Endometrial microvascular endothelial cells (primary cell): ENCODE data around the gene CUL4B. TPM values are rescaled to one million over a fixed set of nuclear protein-coding genes. Genes with fewer than 3 reads are reported as not detected.
"Not testable (repeated sequence)": the region's sequence is repeated elsewhere in the genome, so short reads cannot be mapped to it uniquely, and the experiment has no call there.

ENCODE experiments used
- in situ Hi-C: cut with HindIII; loops from 2 replicates; pipeline ENCODE4 v1.10.0; 2017; ENCODE audit warnings: low sequenced_read_pairs, low pct_unique_long_range_greater_than_20kb; ENCODE audit errors: inconsistent ontology term
- total RNA-seq: library from RNA; depleted of rRNA; stranded (reverse); fragments of >200 nt; gene quantifications from one replicate; pipeline ENCODE4 v1.2.3, GENCODE V29; 2015; ENCODE audit errors: inconsistent ontology term

The CUL4B gene
- total RNA-seq, 1 donor from 2014 or later = 134 TPM

DNA sequence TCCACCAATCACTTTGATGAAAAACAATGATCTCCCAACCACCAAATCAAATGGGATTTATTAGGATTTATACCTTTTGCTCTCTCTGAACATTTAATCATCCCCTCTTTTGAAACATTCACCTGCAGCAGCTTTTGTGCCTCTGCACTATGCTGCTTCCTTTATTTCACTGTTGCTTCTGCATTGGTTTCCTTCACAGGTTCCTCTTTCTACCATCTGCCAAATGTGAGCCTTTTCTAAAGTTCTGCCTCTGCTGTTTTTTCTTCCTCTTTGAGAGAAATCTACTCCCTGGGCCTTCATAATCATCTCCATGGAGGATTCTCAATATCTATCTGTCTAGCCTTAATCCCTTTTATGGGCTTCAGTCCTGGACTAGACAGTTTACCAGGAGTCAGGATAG lies 24.7 kb downstream of the CUL4B start:
- in situ Hi-C loops = no loop called here

DNA sequence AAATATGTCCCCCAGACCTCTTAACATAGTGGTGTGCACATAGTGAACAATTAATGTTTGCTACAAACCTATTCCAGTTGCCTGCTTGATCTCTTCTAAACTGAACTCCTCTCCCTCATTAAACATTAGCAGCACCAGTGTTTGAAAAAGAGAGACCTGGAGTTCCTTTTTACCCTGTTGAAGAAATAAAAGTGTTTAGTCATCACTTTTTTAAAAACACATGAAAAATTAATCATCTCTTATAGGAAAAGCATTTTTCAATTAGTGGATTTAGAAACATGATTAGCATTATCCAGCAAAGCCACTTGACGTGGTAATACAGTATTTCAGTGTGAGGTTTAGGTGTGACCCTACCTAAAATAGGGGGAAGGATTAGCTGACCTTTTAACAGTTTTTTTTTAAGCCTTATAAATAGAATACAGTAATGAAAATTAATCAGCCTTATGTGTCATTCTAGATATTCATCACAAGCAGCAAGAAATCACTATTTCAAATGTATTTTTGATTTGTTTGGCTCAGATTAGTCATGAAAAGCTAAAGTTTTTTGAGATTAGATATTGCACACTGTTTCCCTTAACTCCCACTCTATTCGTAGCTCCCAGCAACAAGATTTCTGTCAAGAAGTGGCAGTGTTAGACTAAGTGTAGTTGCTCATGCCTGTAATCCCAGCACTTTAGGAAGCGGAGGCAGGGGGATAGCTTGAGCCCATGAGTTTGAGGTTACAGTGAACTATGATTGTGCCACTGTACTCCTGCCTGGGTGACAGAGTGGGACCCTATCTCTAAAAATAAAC lies 26.2 kb downstream of the CUL4B start:
- in situ Hi-C loops = no loop called here

DNA sequence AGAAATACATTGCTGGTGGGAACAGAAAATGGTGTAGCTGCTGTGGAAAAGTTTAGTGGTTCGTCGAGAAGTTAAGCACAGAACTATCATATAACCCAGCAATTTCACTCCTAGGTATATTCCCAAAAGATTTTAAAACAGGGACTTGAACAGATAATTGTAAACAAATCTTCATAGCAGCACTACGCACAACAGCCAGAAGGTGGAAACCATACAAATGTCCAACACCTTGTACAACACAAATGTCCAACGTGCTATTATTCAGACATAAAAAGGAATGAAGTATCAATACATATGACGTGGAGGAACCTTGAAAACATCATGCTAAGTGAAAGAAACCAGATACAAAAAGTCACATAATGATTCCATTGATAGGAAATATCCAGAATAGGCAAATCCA lies 37.9 kb downstream of the CUL4B start:
- in situ Hi-C loops = no loop called here

DNA sequence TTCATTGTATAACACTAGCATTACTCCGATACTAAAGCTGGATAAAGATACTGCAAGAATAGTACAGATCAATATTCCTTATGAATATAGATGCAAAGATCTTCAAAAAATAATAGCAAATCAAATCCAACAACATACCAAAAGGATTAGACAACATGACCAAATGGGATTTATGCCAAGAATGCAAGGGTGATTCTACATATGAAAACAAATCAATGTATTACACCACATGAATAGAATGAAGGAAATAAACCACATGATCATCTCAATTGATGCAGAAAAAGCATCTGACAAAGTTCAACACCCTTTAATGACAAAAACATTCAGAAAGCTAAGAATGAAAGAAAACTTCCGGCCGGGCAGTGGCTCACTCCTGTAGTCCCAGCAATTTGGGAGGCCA lies 42.8 kb downstream of the CUL4B start:
- in situ Hi-C loops = no loop called here

DNA sequence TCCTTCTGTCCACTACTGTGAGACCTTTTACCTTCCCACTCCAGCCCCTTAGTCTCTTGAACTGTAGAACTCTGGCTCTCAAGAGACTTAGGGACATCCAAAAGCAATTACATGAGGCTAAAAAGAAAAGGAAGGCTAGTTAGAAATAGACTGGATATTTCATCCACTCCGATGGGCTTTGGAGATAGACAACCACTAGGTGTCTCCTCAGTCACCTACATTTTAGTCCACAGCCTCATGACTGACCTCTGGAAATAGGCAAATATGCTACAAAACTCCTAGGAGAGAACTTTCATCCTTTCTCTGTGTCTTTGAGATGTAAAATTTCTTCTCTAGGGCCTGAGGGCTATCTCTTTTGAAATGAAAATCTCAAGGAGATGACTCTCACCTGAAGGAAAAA lies 46.5 kb downstream of the CUL4B start:
- in situ Hi-C loops = no loop called here

DNA sequence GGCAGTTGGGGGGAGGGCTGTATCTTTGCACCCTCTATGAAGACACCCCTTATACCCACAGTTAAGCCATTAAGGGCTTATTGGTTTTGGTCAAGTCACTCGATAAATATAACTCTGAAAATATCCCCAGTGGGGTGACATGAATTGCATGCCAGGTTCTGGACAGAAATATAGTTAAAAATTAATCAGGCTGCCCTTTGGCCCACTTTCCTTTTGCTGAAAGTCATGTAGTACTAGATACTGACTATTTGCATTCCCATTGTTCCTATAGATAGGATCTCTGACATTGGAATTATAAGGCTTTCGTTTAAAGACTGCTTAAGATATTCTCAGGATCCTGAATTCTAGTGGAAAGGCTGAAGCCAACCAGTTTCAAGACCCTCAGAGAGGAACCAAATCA lies 48.1 kb downstream of the CUL4B start:
- in situ Hi-C loops = no loop called here

DNA sequence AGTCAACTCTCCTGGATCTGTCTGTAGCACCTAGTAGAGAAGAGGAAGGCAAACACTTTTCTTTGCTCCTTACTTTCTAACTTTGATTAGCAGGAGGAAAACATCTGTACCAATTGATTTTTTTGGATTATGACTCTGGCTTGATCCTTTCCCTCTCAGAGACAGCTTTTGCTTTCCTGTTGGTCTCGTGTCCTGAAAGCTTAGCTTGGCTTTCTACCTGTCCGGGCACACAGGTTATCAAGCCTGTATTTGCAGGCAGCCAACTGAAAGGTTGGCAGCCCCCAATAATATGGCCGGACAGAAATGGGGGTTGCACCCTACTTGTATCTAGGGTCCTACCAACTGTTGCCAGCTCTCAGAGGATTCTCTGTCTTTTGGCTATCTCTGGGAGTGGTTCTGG lies 48.5 kb downstream of the CUL4B start:
- in situ Hi-C loops = no loop called here

DNA sequence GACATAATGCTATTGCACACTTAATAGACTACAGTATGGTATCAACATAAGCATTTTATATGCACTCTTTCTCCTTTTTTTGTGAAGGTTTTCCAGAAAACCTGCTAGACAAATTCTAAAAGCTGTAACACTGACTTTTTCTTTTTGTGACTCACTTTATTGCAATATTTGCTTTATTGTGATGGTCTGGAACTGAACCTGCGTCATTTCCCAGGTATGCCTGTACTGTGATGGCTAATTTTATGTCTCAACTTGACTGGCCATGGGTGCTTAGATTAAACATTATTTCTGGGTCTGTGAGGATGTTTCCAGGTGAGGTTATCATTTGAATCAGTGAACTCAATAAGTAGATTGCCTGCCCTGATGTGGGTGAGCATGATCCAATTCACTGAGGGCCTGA lies 56.2 kb downstream of the CUL4B start:
- in situ Hi-C loops = no loop called here

DNA sequence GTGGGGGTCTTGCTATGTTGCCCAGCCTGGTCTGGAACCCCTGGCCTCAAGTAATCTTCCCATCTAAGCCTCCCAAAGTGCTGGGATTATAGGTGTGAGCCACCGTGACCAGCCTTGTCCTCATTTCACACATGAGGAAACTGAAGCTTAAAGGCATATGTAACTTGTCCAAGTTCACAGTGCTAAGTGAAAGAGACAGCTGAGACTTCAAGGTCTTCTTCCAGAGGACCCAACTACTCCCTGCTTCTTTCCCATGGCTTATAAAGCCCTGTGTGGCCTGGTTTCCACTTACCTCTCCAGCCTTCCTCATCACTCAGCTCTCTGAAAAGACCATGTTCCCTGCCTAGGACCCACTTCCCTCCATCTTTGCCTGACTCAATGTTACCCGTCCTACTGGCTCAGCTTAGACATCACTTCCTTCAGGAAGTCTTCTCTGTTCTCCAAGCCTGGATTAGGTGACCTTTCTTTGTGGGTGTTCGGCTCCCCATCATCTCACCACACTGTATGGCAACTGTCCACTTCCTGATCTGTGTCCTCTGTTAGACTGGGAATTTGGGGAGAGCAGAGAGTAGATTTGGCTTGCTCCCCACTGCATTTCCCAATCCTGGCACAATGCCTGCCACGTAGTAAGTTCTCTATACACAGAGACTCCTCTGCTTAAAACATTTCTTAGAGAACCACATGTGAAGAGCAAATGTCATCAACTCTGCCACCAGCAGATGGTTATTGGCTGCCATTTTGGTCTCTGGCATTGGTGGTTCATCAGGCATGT lies 61.3 kb downstream of the CUL4B start:
- in situ Hi-C loops = no loop called here

DNA sequence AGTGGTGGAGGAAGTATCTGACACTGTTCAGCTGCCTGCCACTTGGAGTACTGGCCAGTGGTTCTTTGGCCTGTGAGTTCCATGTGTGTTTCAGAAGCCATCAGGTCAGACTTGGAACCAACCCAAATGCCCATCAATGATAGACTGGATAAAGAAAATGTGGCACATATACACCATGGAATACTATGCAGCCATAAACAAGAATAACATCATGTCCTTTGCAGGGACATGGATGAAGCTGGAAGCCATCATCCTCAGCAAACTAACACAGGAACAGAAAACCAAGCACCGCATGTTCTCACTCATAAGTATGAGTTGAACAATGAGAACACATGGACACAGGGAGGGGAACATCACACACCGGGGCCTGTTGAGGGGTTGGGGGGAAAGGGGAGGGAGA lies 70.6 kb downstream of the CUL4B start:
- in situ Hi-C loops = not testable (repeated sequence)

DNA sequence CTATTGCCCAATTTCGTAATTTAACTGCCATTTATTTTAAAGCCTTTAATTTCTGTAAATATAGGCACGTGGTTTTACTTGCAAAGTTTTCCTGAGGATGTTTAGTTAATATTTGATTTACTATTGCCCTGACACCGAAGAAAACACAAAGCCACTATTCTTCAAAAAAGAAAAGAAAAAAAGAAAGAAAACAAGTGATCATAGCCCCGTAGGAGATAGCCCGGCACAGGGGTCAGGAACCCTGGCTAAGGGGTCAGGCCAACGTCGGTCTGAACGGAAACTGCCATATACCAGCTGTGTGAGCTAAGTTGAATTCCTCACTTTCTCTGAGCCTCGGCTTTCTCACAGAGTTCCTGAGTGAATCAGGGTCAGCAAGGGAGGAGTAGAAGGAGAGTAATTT lies 74.0 kb downstream of the CUL4B start:
- in situ Hi-C loops = no loop called here

DNA sequence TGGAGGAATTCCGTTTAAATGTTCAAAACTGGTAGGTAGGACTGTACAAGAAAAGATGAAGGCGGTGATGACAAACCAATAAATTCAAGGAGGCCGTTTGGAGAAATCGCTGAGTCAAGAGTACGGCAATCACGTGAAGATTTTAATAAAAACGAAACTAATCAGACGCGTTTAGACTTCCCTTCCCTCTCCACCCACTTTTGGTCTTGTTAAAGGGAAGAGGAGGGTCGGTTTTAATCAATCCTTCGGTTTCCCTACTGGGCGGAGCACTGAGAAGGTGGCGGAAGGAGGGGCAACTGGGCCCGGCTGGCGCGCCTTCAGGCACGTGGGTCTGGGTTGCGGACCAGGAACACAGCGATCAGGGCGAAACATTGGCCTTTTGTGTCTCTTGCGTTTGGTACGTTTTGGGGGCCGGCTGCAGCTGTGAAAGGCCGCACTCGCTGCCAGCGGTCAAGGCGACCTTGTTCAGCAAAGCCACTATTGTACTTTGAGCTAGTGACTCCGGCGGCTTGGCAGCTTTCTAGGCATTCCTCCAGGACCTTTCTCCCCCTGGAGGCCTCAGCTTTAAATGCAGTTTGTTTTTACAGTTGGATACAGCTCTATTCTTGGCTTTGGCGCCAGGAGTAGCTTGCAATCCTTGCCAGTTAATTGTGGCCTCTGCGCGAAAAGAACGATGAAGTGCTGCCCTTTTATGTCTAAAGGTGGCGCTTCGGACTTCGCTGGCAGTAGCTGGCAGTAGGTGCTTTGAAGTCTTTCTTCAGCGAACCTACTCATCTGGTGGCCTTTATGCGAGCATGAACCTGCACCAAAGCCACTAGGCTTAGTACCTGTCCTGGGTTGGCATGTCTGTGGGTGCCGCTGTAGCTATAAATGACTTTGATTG lies 74.9 kb downstream of the CUL4B start:
- in situ Hi-C loops = no loop called here

DNA sequence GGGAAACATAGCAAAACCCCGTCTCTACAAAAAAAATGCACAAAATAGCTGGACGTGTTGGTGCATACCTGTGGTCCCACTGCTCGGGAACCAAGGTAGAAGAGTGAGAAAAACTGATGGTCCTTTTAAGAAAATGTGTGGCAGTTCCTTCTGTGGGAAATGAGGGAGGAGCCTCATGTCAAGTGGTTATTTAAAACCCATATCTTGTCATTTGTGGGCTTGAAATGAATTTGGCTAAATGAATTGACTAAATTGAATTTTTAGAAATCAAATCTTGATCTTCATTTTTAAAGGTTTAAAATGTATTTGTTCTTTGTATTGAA lies 75.5 kb downstream of the CUL4B start:
- in situ Hi-C loops = no loop called here

DNA sequence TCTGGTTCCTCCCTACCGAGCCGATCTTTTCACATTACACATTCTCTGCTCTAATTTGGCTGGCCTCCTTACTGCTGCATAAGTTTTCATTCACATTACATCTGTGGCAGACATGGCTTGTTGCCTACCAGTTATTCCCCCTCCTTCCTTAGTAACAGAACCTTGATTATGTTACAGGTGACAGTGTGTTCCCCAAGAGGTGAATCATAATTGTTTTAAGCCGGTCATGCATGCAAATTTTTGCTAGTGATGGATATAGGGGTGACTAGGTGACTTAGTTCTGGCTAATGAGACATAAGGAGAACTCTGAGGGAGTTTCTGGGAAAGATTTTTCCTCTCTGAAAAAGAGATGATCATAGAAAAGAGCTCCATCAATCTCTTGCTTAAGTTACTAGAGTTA lies 83.3 kb downstream of the CUL4B start:
- in situ Hi-C loops = no loop called here

DNA sequence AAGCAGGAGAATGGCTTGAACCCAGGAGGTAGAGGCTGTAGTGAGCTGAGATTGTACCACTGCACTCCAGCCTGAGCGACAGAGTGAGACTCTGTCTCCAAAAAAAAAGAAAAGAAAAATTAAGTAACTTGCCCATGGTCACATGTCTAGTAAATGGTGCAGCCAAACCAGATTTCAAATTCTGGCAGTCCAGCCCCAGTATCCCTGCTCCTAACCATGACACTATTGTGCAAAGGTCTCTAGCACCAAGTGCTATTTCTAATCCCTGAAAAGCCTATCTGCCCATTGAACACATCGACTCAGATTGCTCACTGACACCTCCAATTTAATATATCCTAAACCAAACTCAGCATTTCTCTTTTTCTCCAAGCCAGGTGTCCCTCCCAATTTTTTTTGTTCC lies 84.0 kb downstream of the CUL4B start:
- in situ Hi-C loops = no loop called here

DNA sequence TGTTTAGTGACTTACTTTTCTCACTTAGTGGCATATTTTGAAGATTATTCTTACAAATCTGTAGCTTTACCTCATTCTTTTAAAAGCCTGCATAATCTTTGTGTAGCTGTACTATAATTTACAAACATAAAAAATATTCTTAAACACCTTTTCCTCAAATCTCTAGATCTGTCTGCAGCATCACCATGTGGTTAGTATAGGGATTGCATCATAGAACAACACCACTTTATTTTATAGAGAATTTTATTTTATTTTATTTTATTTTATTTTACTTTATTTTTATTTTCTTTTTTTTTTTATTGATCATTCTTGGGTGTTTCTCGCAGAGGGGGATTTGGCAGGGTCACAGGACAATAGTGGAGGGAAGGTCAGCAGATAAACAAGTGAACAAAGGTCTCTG lies 85.3 kb downstream of the CUL4B start:
- in situ Hi-C loops = not testable (repeated sequence)
